HepG2 (cell line): ENCODE measurements around the gene CCN6. TPM values are rescaled to one million over a fixed set of nuclear protein-coding genes. Genes with fewer than 3 reads are reported as not detected.

Experiments used
- ATAC-seq: fragments of 200-7000 bp; cut with Tn5 transposase; 3 replicates; pipeline ENCODE4 v1.9.1; 2020; ENCODE audit warnings: mild to moderate bottlenecking, moderate library complexity
- BruUV-seq: library from RNA; stranded (reverse); fragments of 400-500 nt; replicated peaks from 2 replicates; lab custom pipeline; 2021; lab: Mats Ljungman, UMichigan
- CTCF ChIA-PET: fragments of 300-600 bp; formaldehyde crosslinking; extraction: SDS; loops from one replicate; lab custom pipeline; 2021; ENCODE audit warnings: low total read pairs, inconsistent platforms, low intra/inter-chr PET ratio; lab: Yijun Ruan, JAX
- POLR2A ChIA-PET: fragments of 350-600 bp; sonication (Branson Sonifier 250); formaldehyde crosslinking; loops from one replicate; lab custom pipeline; 2020; ENCODE audit warnings: antibody characterized with exemption, inconsistent platforms; lab: Yijun Ruan, JAX
- DNase-seq: peaks from one replicate; pipeline ENCODE4 v3.0.0-alpha.2; 2015; ENCODE audit warnings: low spot score
- FAIRE-seq: peaks from 3 replicates; lab custom pipeline; 2011; peaks lifted over from hg19 to GRCh38; lab: Jason Lieb, UNC
- H2AFZ ChIP-seq: one replicate; pipeline ENCODE4 v1.6.1; 2011; ENCODE audit warnings: low read length, inconsistent platforms
- H3K27ac ChIP-seq: fragments of 300-600 bp; 3 replicates; pipeline ENCODE4 v1.8.0; 2011; ENCODE audit warnings: mixed run types, mild to moderate bottlenecking, mixed read lengths, low read length, inconsistent platforms; ENCODE audit not compliant: insufficient read depth; ENCODE audit errors: extremely low read length
- H3K27me3 ChIP-seq, 2 experiments: fragments of 200-600 bp in 1 of 2; 2 replicates in 1 of 2; 3 replicates in 1 of 2; pipeline versions ENCODE4 v1.6.0 to v1.8.0; 2011; ENCODE audit warnings: low read length in 2 of 2, mild to moderate bottlenecking in 2 of 2, moderate library complexity in 2 of 2, inconsistent platforms in 1 of 2; ENCODE audit not compliant: insufficient read depth in 2 of 2, control insufficient read depth in 1 of 2
- H3K36me3 ChIP-seq, 2 experiments: fragments of 200-600 bp in 1 of 2; replicated peaks in 1 of 2; 2 replicates in 1 of 2; 3 replicates in 1 of 2; pipeline versions ENCODE4 v1.5.1 to v1.8.0; 2011; ENCODE audit warnings: low read length in 2 of 2, inconsistent platforms in 1 of 2; ENCODE audit not compliant: insufficient read depth in 2 of 2, control insufficient read depth in 1 of 2
- H3K4me1 ChIP-seq: 2 replicates; pipeline ENCODE4 v1.5.1; 2012; ENCODE audit warnings: low read length, inconsistent platforms; ENCODE audit not compliant: insufficient read depth
- H3K4me2 ChIP-seq: 2 replicates; pipeline ENCODE4 v1.6.0; 2011; ENCODE audit warnings: low read depth, low read length, inconsistent platforms
- H3K4me3 ChIP-seq, 3 experiments: fragments of 200-600 bp in 1 of 3; sonication (generic), shearing (Covaris generic) in 1 of 3; replicated peaks in 1 of 3; 2 replicates each; pipeline ENCODE4 v1.5.1; 2011 to 2016; ENCODE audit warnings: low read length in 3 of 3, inconsistent platforms in 2 of 3, low read depth in 2 of 3, mild to moderate bottlenecking in 2 of 3, control low read depth in 1 of 3, mixed read lengths in 1 of 3; ENCODE audit not compliant: insufficient read depth in 1 of 3
- H3K79me2 ChIP-seq: one replicate; pipeline ENCODE4 v1.6.1; 2011; ENCODE audit warnings: low read length, inconsistent platforms; ENCODE audit not compliant: insufficient read depth
- H3K9ac ChIP-seq: 2 replicates; pipeline ENCODE4 v1.6.0; 2011; ENCODE audit warnings: mild to moderate bottlenecking, low read depth, low read length, inconsistent platforms; ENCODE audit not compliant: insufficient read depth
- H3K9me3 ChIP-seq: 2 replicates; pipeline ENCODE4 v1.5.1; 2012; ENCODE audit warnings: mild to moderate bottlenecking, low read length
- H4K20me1 ChIP-seq: 2 replicates; pipeline ENCODE4 v1.6.0; 2011; ENCODE audit warnings: inconsistent platforms, mild to moderate bottlenecking, low read length, moderate library complexity; ENCODE audit not compliant: insufficient read depth
- BHLHE40 ChIP-seq: IDR thresholded peaks from 2 replicates; pipeline ENCODE4 v1.6.1; 2011; ENCODE audit warnings: low read length, improper control_type of control experiment
- GABPA ChIP-seq, 2 experiments: IDR thresholded peaks; 2 replicates each; pipeline ENCODE4 v1.6.1; 2011 to 2016; ENCODE audit warnings: low read depth in 2 of 2, low read length in 1 of 2, missing biosample characterization in 1 of 2, missing genetic modification characterization in 1 of 2
- MLLT10 ChIP-seq: sonication (generic); formaldehyde crosslinking; IDR thresholded peaks from 2 replicates; pipeline ENCODE4 v1.4.0; 2020; ENCODE audit warnings: missing genetic modification reagents
- REPIN1 ChIP-seq: sonication (generic); formaldehyde crosslinking; IDR thresholded peaks from 2 replicates; pipeline ENCODE4 v1.8.0; 2022; ENCODE audit warnings: missing genetic modification reagents, low read depth, mild to moderate bottlenecking, borderline replicate concordance
- SMC3 ChIP-seq: IDR thresholded peaks from 2 replicates; pipeline ENCODE4 v1.6.1; 2011; ENCODE audit warnings: low read length, improper control_type of control experiment
- TBX2 ChIP-seq: sonication (generic); formaldehyde crosslinking; IDR thresholded peaks from 2 replicates; pipeline ENCODE4 v1.5.0; 2020; ENCODE audit warnings: missing genetic modification reagents, mild to moderate bottlenecking, borderline replicate concordance
- ZIK1 ChIP-seq: sonication (generic); formaldehyde crosslinking; IDR thresholded peaks from 2 replicates; pipeline ENCODE4 v1.5.0; 2020; ENCODE audit warnings: mild to moderate bottlenecking, low read depth, missing genetic modification reagents, borderline replicate concordance
- ZNF205 ChIP-seq: IDR thresholded peaks from 2 replicates; pipeline ENCODE4 v1.6.1; 2018; ENCODE audit warnings: missing biosample characterization, missing genetic modification reagents
- ZNF33B ChIP-seq: sonication (generic); formaldehyde crosslinking; IDR thresholded peaks from 2 replicates; pipeline ENCODE4 v1.5.1; 2020; ENCODE audit warnings: mild to moderate bottlenecking, missing genetic modification reagents
- ZNF34 ChIP-seq: sonication (generic); formaldehyde crosslinking; IDR thresholded peaks from 2 replicates; pipeline ENCODE4 v1.4.0; 2020; ENCODE audit warnings: mild to moderate bottlenecking, missing genetic modification reagents, borderline replicate concordance
- ZNF512B ChIP-seq: sonication (generic); formaldehyde crosslinking; IDR thresholded peaks from 2 replicates; pipeline ENCODE4 v1.5.1; 2020; ENCODE audit warnings: missing genetic modification reagents, mild to moderate bottlenecking, borderline replicate concordance
- ZNF619 ChIP-seq: sonication (generic); formaldehyde crosslinking; IDR thresholded peaks from 2 replicates; pipeline ENCODE4 v1.4.0; 2020; ENCODE audit warnings: mild to moderate bottlenecking, missing genetic modification reagents
- ZNF841 ChIP-seq: sonication (generic); formaldehyde crosslinking; IDR thresholded peaks from 2 replicates; pipeline ENCODE4 v1.8.1; 2023; ENCODE audit warnings: missing genetic modification reagents, borderline replicate concordance
- WGBS: methylation state at CpG from one replicate; pipeline ENCODE4 v1.1.6; 2017; ENCODE audit warnings: low lambda C conversion rate; 5-methylcytosine and 5-hydroxymethylcytosine counted together
- in situ Hi-C: cut with HindIII; loops from 2 replicates; pipeline ENCODE4 v1.10.0; 2017; ENCODE audit warnings: low pct_unique_long_range_greater_than_20kb; ENCODE audit not compliant: extremely low pct_ligation_motif_present
- intact Hi-C: fragments of 100-400 bp; cut with micrococcal nuclease; formaldehyde crosslinking; loops from one replicate; pipeline ENCODE4 v1.10.0; 2022; ENCODE audit not compliant: unreplicated experiment
- polyA plus RNA-seq, 8 experiments: library from polyadenylated mRNA; depleted of rRNA in 3 of 8; stranded (reverse) in 7 of 8; unstranded in 1 of 8; fragments of >200 nt; fragmentation: Illumina TruSeq in 4 of 8; extraction: Trizol in 4 of 8; gene quantifications; 2 replicates each; pipeline versions ENCODE4 v1.2.1 to v1.2.3, GENCODE V29; 2011 to 2016; ENCODE audit warnings: low read depth in 4 of 8, missing spikeins in 1 of 8, mixed read lengths in 1 of 8; ENCODE audit not compliant: insufficient read depth in 1 of 8
- total RNA-seq, 5 experiments: library from RNA; depleted of rRNA; stranded (reverse); fragments of >200 nt; fragmentation: Illumina TruSeq; extraction: Trizol; gene quantifications; 2 replicates each; pipeline ENCODE4 v1.2.3, GENCODE V29; 2016; ENCODE audit warnings: low read depth in 1 of 5

CCN6 gene
- total and polyA plus RNA-seq, 2 of the 13 experiments (the other 11 are each of a cell fraction or from before 2014, with no cell fraction given): not detected

GRCh38 chr6:112117554-112117953, 63.6 kb downstream of the CCN6 start:
- POLR2A ChIA-PET: no interaction called here
- Histone ChIP-seq H3K27ac (no peak overlapping the region), H4K20me1 (no peaks in the 10 kb centered on the region), H3K9ac (no peak overlapping the region), H3K4me1 (no peaks in the 10 kb centered on the region), H2AFZ (no peak overlapping the region), H3K9me3 (no peaks in the 10 kb centered on the region), H3K36me3 (no peaks in the 10 kb centered on the region), H3K79me2 (no peaks in the 10 kb centered on the region), H3K4me2 (no peak overlapping the region), H3K27me3 (no peaks in the 10 kb centered on the region), H3K4me3 (no peak overlapping the region)
- in situ Hi-C loops: no loop called here
- DNase-seq: no peak
- CTCF ChIA-PET: no interaction called here
- intact Hi-C loops: no loop called here
- TF ChIP-seq SMC3 (no peak), ZNF619 (CRISPR knock-in tag) (no peak), GABPA (IDR thresholded peaks at IDR 0.05; ENCODE audit: low read depth, low read length) (no peak), GABPA (CRISPR knock-in tag; IDR thresholded peaks at IDR 0.05; ENCODE audit: low read depth) (no peak), BHLHE40 (no peak), ZNF34 (CRISPR knock-in tag) (no peak), TBX2 (CRISPR knock-in tag) (no peak), ZNF512B (CRISPR knock-in tag) (no peak), ZNF33B (CRISPR knock-in tag) (no peak), ZNF841 (CRISPR knock-in tag) (no peak), ZNF205 (no peak), REPIN1 (CRISPR knock-in tag) (no peak), MLLT10 (CRISPR knock-in tag) (no peak), ZIK1 (no peak)
- 0% methylated on average over 1 of the region's 1 CpG for WGBS
- no peak for ATAC-seq
- no peak for FAIRE-seq
- BruUV-seq: no TSS peak
